Left ventricle myocardium inferior (tissue), 1 donor: ENCODE data around the gene BLVRA. TPM values are rescaled to one million over a fixed set of nuclear protein-coding genes. Genes with fewer than 3 reads are reported as not detected.

Experiments used
- DNase-seq: peaks from one replicate; pipeline ENCODE4 v3.0.0-alpha.2; 2020
- H3K27ac ChIP-seq: fragments of 200-600 bp; replicated peaks from 2 replicates; pipeline ENCODE4 v1.8.0; 2021
- H3K27me3 ChIP-seq: fragments of 200-600 bp; 2 replicates; pipeline ENCODE4 v1.8.0; 2021; ENCODE audit warnings: low read depth
- H3K36me3 ChIP-seq: fragments of 200-600 bp; 2 replicates; pipeline ENCODE4 v1.8.0; 2021
- H3K4me1 ChIP-seq: fragments of 200-600 bp; 2 replicates; pipeline ENCODE4 v1.8.0; 2021
- H3K4me3 ChIP-seq: fragments of 200-600 bp; 2 replicates; pipeline ENCODE4 v1.8.0; 2021; ENCODE audit warnings: mild to moderate bottlenecking, moderate library complexity
- H3K9me3 ChIP-seq: fragments of 200-600 bp; replicated peaks from 2 replicates; pipeline ENCODE4 v1.8.0; 2021
- CTCF ChIP-seq: fragments of 200-600 bp; IDR thresholded peaks from 2 replicates; pipeline ENCODE4 v1.8.0; 2021; ENCODE audit warnings: antibody characterized with exemption, mild to moderate bottlenecking, borderline replicate concordance
- intact Hi-C: fragments of 100-400 bp; cut with micrococcal nuclease; formaldehyde crosslinking; loops from one replicate; pipeline ENCODE4 v1.11.0; 2022
- total RNA-seq: library from RNA; stranded (reverse); fragmentation: NEBNext Ultra II Directional; extraction: Animal tissue kit (Norgen Biotek cat#: 25700); gene quantifications from one replicate; pipeline ENCODE4 v1.2.1, GENCODE V29; 2021
- donor health status: DM: no; HTN: yes; CAD: no; lungs with severe emphysema.

The BLVRA gene
- total RNA-seq, 1 donor from 2014 or later: 44.8 TPM

GRCh38 chr7:43737467-43738127, 20.9 kb upstream of the BLVRA start:
- H3K27me3 ChIP-seq: no peaks in the 10 kb centered on the region
- H3K4me1 ChIP-seq: no peaks in the 10 kb centered on the region
- intact Hi-C loops: no loop called here
- no peak for TF ChIP-seq CTCF
- DNase-seq: no peak
- no peaks in the 10 kb centered on the region for H3K36me3 ChIP-seq
- H3K9me3 ChIP-seq: no peaks in the 10 kb centered on the region
- no peak overlapping the region for H3K4me3 ChIP-seq
- no peak overlapping the region for H3K27ac ChIP-seq

GRCh38 chr7:43742692-43743091, 15.8 kb upstream of the BLVRA start:
- intact Hi-C loops: no loop called here
- Histone ChIP-seq H3K27me3 (no peaks in the 10 kb centered on the region), H3K4me3 (no peak overlapping the region)

GRCh38 chr7:43747328-43748105, 11.0 kb upstream of the BLVRA start:
- H3K27me3 ChIP-seq: peaks cover 10% of the 10 kb centered on the region
- no peak for DNase-seq
- no peaks in the 10 kb centered on the region for H3K36me3 ChIP-seq
- TF ChIP-seq CTCF: no peak
- H3K4me3 ChIP-seq: no peak overlapping the region
- no peaks in the 10 kb centered on the region for H3K9me3 ChIP-seq
- H3K4me1 ChIP-seq: no peaks in the 10 kb centered on the region
- intact Hi-C loops: no loop called here
- H3K27ac ChIP-seq: no peak overlapping the region

More at GRCh38 chr7:43742692-43743091, 15.8 kb upstream of the BLVRA start:
- Histone ChIP-seq H3K9me3 (no peaks in the 10 kb centered on the region), H3K27ac (no peak overlapping the region), H3K4me1 (no peaks in the 10 kb centered on the region), H3K36me3 (no peaks in the 10 kb centered on the region)
- TF ChIP-seq CTCF: no peak
- no peak for DNase-seq

GRCh38 chr7:43749383-43749940, 9.0 kb upstream of the BLVRA start:
- intact Hi-C loops: no loop called here
- no peak for DNase-seq
- Histone ChIP-seq H3K4me1 (no peaks in the 10 kb centered on the region), H3K27me3 (peaks cover 10% of the 10 kb centered on the region), H3K4me3 (no peak overlapping the region), H3K27ac (no peak overlapping the region), H3K36me3 (no peaks in the 10 kb centered on the region), H3K9me3 (no peaks in the 10 kb centered on the region)
- TF ChIP-seq CTCF: no peak

GRCh38 chr7:43750016-43750887, 8.2 kb upstream of the BLVRA start:
- Histone ChIP-seq H3K36me3 (no peaks in the 10 kb centered on the region), H3K27me3 (peaks cover 10% of the 10 kb centered on the region), H3K4me3 (no peak overlapping the region), H3K9me3 (no peaks in the 10 kb centered on the region), H3K27ac (no peak overlapping the region), H3K4me1 (no peaks in the 10 kb centered on the region)
- no peak for TF ChIP-seq CTCF
- no peak for DNase-seq
- intact Hi-C loops: no loop called here
